Spleen (tissue), 11 donors: ENCODE data around the gene TENM4. TPM values are rescaled to one million over a fixed set of nuclear protein-coding genes. Genes with fewer than 3 reads are reported as not detected.

Experiments
- DNase-seq: peaks from one replicate; pipeline ENCODE4 v3.0.0-alpha.2; 2020
- H3K27ac ChIP-seq, 8 donors: fragments of 200-600 bp; sonication (generic) in 7 of 8; 1 replicate in 4 of 8; 2 replicates in 4 of 8; pipeline versions ENCODE4 v1.5.0 to v1.8.0; 2016 to 2021; ENCODE audit warnings: inconsistent platforms in 4 of 8, mild to moderate bottlenecking in 4 of 8, moderate library complexity in 1 of 8
- H3K27me3 ChIP-seq, 7 donors: fragments of 200-600 bp; sonication (generic) in 6 of 7; replicated peaks in 1 of 7; 1 replicate in 4 of 7; 2 replicates in 3 of 7; pipeline versions ENCODE4 v1.5.0 to v1.8.0; 2016 to 2021; ENCODE audit warnings: inconsistent platforms in 3 of 7, mild to moderate bottlenecking in 1 of 7
- H3K36me3 ChIP-seq, 6 donors: fragments of 200-600 bp; sonication (generic) in 5 of 6; 1 replicate in 4 of 6; 2 replicates in 2 of 6; pipeline versions ENCODE4 v1.5.0 to v1.8.0; 2016 to 2021; ENCODE audit warnings: inconsistent platforms in 2 of 6
- H3K4me1 ChIP-seq, 6 donors: fragments of 200-600 bp; sonication (generic) in 5 of 6; 1 replicate in 3 of 6; 2 replicates in 3 of 6; pipeline versions ENCODE4 v1.5.0 to v1.8.0; 2016 to 2021; ENCODE audit warnings: inconsistent platforms in 3 of 6
- H3K4me3 ChIP-seq, 8 donors: fragments of 200-600 bp; sonication (generic) in 7 of 8; 1 replicate in 4 of 8; 2 replicates in 4 of 8; pipeline versions ENCODE4 v1.5.0 to v1.8.0; 2016 to 2021; ENCODE audit warnings: inconsistent platforms in 4 of 8, mild to moderate bottlenecking in 4 of 8, moderate library complexity in 2 of 8
- H3K9me3 ChIP-seq, 8 donors: fragments of 200-600 bp; sonication (generic) in 7 of 8; 1 replicate in 4 of 8; 2 replicates in 4 of 8; pipeline versions ENCODE4 v1.5.0 to v1.8.0; 2016 to 2021; ENCODE audit warnings: inconsistent platforms in 4 of 8
- POLR2A ChIP-seq, 3 donors: fragments of 450-650 bp; IDR thresholded peaks; one replicate each; pipeline ENCODE4 v1.5.1; 2017; ENCODE audit warnings: antibody characterized with exemption in 3 of 3, mild to moderate bottlenecking in 1 of 3
- POLR2AphosphoS5 ChIP-seq, 3 donors: sonication (generic); formaldehyde crosslinking; IDR thresholded peaks; one replicate each; pipeline ENCODE4 v1.5.1; 2017; ENCODE audit warnings: antibody characterized with exemption in 3 of 3
- WGBS, 5 donors: extraction: QIAGEN DNeasy Blood & Tissue Kit in 3 of 5; methylation state at CpG; one replicate each; pipeline versions ENCODE4 v1.1.5 to v1.1.7; 2013 to 2018; 5-methylcytosine and 5-hydroxymethylcytosine counted together
- intact Hi-C: fragments of 100-400 bp; cut with DNase I; formaldehyde crosslinking; loops from one replicate; pipeline ENCODE4 v1.15.0; 2023; ENCODE audit warnings: low total_unique reads
- polyA plus RNA-seq, 3 donors: library from polyadenylated mRNA; stranded (reverse); fragments of 200-250 nt; gene quantifications; one replicate each; pipeline ENCODE4 v1.2.1, GENCODE V29; 2013
- total RNA-seq, 7 donors: library from RNA; depleted of rRNA in 3 of 7; stranded (reverse); fragments of >200 nt in 3 of 7; fragmentation: NEBNext Ultra II Directional in 4 of 7; extraction: Animal tissue kit (Norgen Biotek cat#: 25700) in 4 of 7; gene quantifications; one replicate each; pipeline versions ENCODE4 v1.1.0 to v1.2.1, GENCODE V29; 2016 to 2021
- TF ChIP-seq, protein P1 (sequence below), 11 experiments: fragments of 200-600 bp in 7 of 11; fragments of 450-650 bp in 4 of 11; sonication (generic) in 4 of 11; IDR thresholded peaks in 8 of 11; conservative IDR thresholded peaks in 3 of 11; 1 replicate in 7 of 11; 2 replicates in 4 of 11; pipeline versions ENCODE4 v1.4.0 to v1.8.0; 2016 to 2021; ENCODE audit warnings: antibody characterized with exemption in 11 of 11, inconsistent platforms in 4 of 11, mild to moderate bottlenecking in 1 of 11
- donor health status: healthy with polysubstance abuse.
- donor health status: DM: no; HTN: no; CAD: no; lungs with moderate emphysema.
- donor health status: DM: no; HTN: no; CAD: no.
- donor health status: Bipolar disorder and iron deficiency.
- donor health status: healthy.
- donor health status: DM: no; HTN: no; CAD: no.
- donor health status: DM: yes; HTN: yes; CAD: no.

The TENM4 gene
- total and polyA plus RNA-seq, 10 donors, result 0.09 to 4.5 (median 1.2) TPM

DNA sequence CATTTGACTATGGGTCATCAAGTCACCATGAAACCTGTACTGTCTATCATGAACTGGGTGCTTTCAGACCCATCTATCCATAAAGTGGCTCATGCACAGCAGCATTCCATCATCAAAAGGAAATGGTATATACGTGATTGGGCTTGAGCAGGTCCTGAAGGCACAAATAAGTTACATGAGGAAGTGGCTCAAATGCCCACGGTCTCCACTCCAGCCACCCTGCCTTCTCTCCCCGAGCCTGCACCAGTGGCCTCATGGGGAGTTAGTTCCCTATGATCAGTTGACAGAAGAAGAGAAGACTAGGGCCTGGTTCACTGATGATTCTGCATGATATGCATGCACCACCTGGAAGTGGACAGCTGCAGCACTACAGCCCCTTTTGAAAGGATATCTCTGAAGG lies 312.5 kb downstream of the TENM4 start:
- Histone ChIP-seq H3K27me3 (peaks cover 0 to 6% (median 0%) of the 10 kb centered on the region in 7 donors), H3K9me3 (peaks cover 0 to 53% (median 19%) of the 10 kb centered on the region in 8 donors), H3K36me3 (no peaks in the 10 kb centered on the region), H3K27ac (no peak overlapping the region), H3K4me3 (no peak overlapping the region), H3K4me1 (no peaks in the 10 kb centered on the region)
- no peak for DNase-seq
- intact Hi-C loops, result no loop called here
- 56 to 75% (median 67%) methylated on average over 3 of the region's 3 CpGs for WGBS, 5 donors
- TF ChIP-seq POLR2AphosphoS5 (IDR thresholded peaks at IDR 0.05) (no peak), POLR2A (IDR thresholded peaks at IDR 0.05) (no peak)
- TF ChIP-seq, protein P1, sequence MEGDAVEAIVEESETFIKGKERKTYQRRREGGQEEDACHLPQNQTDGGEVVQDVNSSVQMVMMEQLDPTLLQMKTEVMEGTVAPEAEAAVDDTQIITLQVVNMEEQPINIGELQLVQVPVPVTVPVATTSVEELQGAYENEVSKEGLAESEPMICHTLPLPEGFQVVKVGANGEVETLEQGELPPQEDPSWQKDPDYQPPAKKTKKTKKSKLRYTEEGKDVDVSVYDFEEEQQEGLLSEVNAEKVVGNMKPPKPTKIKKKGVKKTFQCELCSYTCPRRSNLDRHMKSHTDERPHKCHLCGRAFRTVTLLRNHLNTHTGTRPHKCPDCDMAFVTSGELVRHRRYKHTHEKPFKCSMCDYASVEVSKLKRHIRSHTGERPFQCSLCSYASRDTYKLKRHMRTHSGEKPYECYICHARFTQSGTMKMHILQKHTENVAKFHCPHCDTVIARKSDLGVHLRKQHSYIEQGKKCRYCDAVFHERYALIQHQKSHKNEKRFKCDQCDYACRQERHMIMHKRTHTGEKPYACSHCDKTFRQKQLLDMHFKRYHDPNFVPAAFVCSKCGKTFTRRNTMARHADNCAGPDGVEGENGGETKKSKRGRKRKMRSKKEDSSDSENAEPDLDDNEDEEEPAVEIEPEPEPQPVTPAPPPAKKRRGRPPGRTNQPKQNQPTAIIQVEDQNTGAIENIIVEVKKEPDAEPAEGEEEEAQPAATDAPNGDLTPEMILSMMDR (IDR thresholded peaks at IDR 0.05 in 8 of 11, conservative IDR thresholded peaks at IDR 0.05 in 3 of 11), result no peak

DNA sequence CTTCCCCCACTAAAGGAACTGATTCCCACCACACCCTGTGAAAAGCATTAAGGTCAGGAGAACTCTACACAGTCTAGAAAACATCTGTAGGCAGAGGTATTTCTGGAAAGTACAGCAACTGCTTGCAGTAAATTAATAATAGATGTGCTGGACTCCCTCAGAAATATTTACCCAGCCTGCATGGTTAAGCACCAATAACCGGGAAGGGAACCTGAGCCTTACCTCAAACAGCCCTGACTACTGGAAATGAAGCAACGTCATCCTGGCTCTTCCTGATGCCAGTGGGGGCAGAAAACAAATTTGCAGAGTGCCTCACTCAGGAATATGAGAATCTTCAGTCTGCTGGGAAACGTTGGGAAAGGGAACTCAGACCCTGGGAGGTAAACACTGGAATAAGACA lies 318.1 kb downstream of the TENM4 start:
- TF ChIP-seq, protein P1 (IDR thresholded peaks at IDR 0.05 in 8 of 11, conservative IDR thresholded peaks at IDR 0.05 in 3 of 11), result no peak
- no peak for TF ChIP-seq POLR2A (IDR thresholded peaks at IDR 0.05)
- TF ChIP-seq POLR2AphosphoS5 (IDR thresholded peaks at IDR 0.05), result no peak
- H3K36me3 ChIP-seq, result no peaks in the 10 kb centered on the region
- no peak overlapping the region for H3K4me3 ChIP-seq
- DNase-seq, result no peak
- intact Hi-C loops, result no loop called here
- no peak overlapping the region for H3K27ac ChIP-seq
- H3K27me3 ChIP-seq, result no peaks in the 10 kb centered on the region
- no peaks in the 10 kb centered on the region for H3K4me1 ChIP-seq
- H3K9me3 ChIP-seq, result peaks cover 0 to 27% (median 18%) of the 10 kb centered on the region in 8 donors
- WGBS, 5 donors, result 62 to 77% (median 72%) methylated on average over 3 of the region's 3 CpGs

DNA sequence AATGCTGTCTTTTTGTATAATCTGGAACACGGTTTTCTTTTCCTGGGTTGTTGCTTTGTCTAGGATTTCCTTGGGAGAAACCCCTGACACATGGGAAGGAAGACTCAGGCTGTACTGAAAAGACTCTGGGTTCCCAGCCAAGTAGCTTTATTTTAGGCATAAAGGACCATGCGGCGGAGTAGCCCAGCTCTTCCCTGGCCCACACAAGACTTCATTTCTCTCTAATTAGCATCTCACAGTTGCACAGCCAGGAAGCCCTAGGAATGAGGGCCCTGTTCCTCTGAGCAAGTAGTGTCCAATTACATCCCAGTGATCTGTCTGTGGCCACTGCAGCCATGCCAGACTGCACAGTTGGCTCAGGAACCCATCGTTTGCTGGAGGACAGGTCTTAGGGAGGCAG lies 319.5 kb downstream of the TENM4 start:
- no peaks in the 10 kb centered on the region for H3K36me3 ChIP-seq
- H3K4me3 ChIP-seq, result no peak overlapping the region
- 48 to 66% (median 61%) methylated on average over 4 of the region's 4 CpGs for WGBS, 5 donors
- H3K9me3 ChIP-seq, result peaks cover 0 to 14% (median 10%) of the 10 kb centered on the region in 8 donors
- no peak for TF ChIP-seq POLR2AphosphoS5 (IDR thresholded peaks at IDR 0.05)
- TF ChIP-seq POLR2A (IDR thresholded peaks at IDR 0.05), result no peak
- TF ChIP-seq, protein P1 (IDR thresholded peaks at IDR 0.05 in 8 of 11, conservative IDR thresholded peaks at IDR 0.05 in 3 of 11), result no peak
- intact Hi-C loops, result no loop called here
- H3K27me3 ChIP-seq, result no peaks in the 10 kb centered on the region
- H3K4me1 ChIP-seq, result no peaks in the 10 kb centered on the region
- no peak for DNase-seq
- no peak overlapping the region for H3K27ac ChIP-seq

DNA sequence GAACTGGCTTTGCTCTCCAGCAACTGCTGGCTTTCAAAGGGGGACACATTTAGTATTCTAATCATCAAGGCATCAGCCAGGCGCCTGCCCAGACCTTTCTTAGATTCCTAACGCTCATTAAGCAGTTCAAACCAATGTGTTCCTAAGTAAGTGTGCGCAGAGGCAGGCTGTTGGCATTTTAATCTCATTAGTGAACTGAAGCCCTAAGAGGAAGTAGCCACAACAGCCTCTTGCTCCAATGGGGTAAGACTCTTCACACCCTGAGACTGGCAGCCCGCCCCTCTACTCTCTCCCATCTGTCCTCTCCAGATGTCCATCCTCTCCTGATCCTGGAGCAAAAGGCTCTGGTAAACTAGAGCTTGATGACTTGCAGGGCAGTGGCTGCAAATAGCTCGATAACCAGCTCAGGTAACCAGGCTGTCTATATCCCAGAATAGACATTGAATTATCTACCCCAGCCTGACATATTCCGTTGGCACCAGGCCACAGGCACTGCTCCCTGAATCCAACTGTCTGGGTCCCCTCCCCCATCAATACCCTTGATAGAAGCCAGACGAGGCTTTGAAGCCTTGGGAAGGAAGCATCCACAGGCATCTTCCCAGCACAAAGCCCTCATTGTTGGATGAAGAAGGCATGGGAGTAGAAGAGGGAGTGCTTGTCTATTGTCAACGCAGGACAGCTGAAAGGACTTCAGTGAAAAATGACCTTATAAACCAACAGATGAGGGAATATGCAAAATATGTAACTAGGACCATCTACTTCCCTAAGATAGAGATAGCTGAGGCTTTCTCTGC lies 321.1 kb downstream of the TENM4 start:
- no peak overlapping the region for H3K4me3 ChIP-seq
- no peaks in the 10 kb centered on the region for H3K4me1 ChIP-seq
- 51 to 61% (median 56%) methylated on average over 8 of the region's 8 CpGs for WGBS, 5 donors
- H3K9me3 ChIP-seq, result peaks cover 0 to 4% (median 0%) of the 10 kb centered on the region in 8 donors
- intact Hi-C loops, result no loop called here
- TF ChIP-seq, protein P1 (IDR thresholded peaks at IDR 0.05 in 8 of 11, conservative IDR thresholded peaks at IDR 0.05 in 3 of 11), result no peak
- no peak for TF ChIP-seq POLR2AphosphoS5 (IDR thresholded peaks at IDR 0.05)
- TF ChIP-seq POLR2A (IDR thresholded peaks at IDR 0.05), result no peak
- H3K36me3 ChIP-seq, result no peaks in the 10 kb centered on the region
- DNase-seq, result no peak
- H3K27me3 ChIP-seq, result no peaks in the 10 kb centered on the region
- H3K27ac ChIP-seq, result no peak overlapping the region
